ENCODE data around the gene SDK1. TPM values are rescaled to one million over a fixed set of nuclear protein-coding genes. Genes with fewer than 3 reads are reported as not detected.

The SDK1 gene
- total and polyA plus RNA-seq, 8 donors, result 1.6 to 11.2 (median 6.6) TPM

DNA sequence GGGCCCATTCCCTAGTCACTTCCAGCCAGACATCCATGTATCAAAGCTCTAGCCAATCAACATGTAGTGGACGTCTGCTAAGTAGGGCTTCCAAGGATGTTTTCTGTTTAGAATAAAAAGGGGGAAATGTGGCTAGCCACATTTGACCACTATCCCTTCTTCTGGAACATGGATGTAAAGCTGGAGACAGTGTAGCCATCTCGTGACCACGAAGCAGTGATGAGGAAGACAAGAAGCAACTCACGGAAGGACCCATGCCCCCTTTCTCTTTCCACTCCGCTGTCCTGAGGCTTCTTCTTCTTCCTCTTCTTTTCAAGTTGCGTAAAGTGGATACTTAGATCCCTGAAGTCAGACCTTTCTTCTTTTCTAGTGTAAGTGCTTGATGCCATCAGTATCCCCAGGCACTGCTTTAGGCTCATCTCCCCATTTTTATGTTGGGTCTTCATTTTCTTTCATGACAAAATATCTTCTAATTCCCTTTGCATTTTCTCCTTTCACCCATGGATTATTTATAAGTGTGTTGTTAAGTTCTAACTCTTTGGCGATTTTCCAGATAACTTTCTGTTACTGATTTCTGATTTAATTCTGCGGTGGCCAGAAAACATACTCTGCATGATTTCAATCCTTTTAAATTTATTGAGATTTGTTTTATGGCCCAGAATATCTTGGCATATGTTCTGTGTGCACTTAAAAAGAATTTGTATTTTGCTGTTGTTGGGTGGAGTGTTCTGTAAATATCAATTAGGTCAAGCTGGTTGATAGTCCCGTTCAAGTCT, 594.5 kb downstream of the SDK1 start:
- H3K9me3 ChIP-seq, result no peaks in the 10 kb centered on the region
- no peaks in the 10 kb centered on the region for H3K4me1 ChIP-seq
- no peak overlapping the region for H3K4me3 ChIP-seq
- WGBS, 5 donors, result 71 to 81% (median 75%) methylated on average over 9 of the region's 9 CpGs
- no peak for DNase-seq
- no peak for TF ChIP-seq EP300 (IDR thresholded peaks at IDR 0.05)
- no peak for TF ChIP-seq CTCF (IDR thresholded peaks at IDR 0.05)
- TF ChIP-seq POLR2AphosphoS5 (IDR thresholded peaks at IDR 0.05), result no peak
- TF ChIP-seq POLR2A (IDR thresholded peaks at IDR 0.05), result no peak
- H3K27me3 ChIP-seq, result no peaks in the 10 kb centered on the region
- intact Hi-C loops (cut with DNase I; ENCODE audit: low total_unique reads), result loop anchor here (10.0 kb wide), 1 partner anchor 1011 kb away; no protein-coding TSS in a partner anchor
- no peaks in the 10 kb centered on the region for H3K36me3 ChIP-seq
- H3K27ac ChIP-seq, result peak overlapping the region in 1 of 5 donors; percentile 32

DNA sequence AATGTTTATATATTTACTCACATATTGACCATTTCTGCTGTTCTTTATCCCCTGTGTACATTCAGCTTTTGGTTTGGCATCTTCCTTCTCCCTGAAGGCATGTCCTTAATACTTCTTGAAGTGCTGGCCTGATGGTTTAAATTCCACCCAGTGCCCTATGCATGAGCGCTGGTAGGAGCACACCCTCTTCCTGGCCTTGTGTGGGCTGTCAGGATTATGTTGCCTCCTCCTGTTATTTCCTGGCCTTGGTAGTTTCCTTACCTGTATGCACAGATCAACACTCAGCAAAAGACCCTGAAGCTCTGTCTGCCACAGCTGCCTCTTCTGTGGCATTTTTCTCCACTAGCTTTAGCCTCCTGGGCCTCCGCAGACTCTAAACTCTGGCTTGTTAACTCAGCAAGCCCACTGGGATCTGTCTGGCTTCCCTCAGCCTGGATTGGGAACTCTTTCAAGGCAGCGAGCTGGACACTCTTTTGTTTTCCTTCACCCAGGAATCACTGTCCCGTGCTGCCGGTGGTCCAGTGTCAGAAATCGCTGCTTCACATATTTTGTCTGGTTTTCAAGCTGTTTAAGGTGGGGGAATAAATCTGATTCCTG, 595.2 kb downstream of the SDK1 start:
- TF ChIP-seq POLR2AphosphoS5 (IDR thresholded peaks at IDR 0.05) (no peak), POLR2A (IDR thresholded peaks at IDR 0.05) (no peak), EP300 (IDR thresholded peaks at IDR 0.05) (no peak), CTCF (IDR thresholded peaks at IDR 0.05) (no peak)
- DNase-seq, result no peak
- intact Hi-C loops (cut with DNase I; ENCODE audit: low total_unique reads), result loop anchor here (10.0 kb wide), 1 partner anchor 1011 kb away; no protein-coding TSS in a partner anchor
- Histone ChIP-seq H3K9me3 (no peaks in the 10 kb centered on the region), H3K27ac (peak overlapping the region in 2 of 5 donors; percentile 10 to 32), H3K4me3 (no peak overlapping the region), H3K36me3 (no peaks in the 10 kb centered on the region), H3K27me3 (no peaks in the 10 kb centered on the region), H3K4me1 (no peaks in the 10 kb centered on the region)
- WGBS, 5 donors, result 76 to 93% (median 84%) methylated on average over 6 of the region's 6 CpGs

- no peaks in the 10 kb centered on the region for H3K27me3 ChIP-seq
- no peak overlapping the region for H3K27ac ChIP-seq
- 70 to 75% (median 74%) methylated on average over 10 of the region's 10 CpGs for WGBS, 5 donors
- H3K9me3 ChIP-seq, result no peaks in the 10 kb centered on the region
- H3K36me3 ChIP-seq, result no peaks in the 10 kb centered on the region
- no peak overlapping the region for H3K4me3 ChIP-seq
- TF ChIP-seq POLR2AphosphoS5 (IDR thresholded peaks at IDR 0.05), result no peak
- peak in 5 of 7 experiments; percentile 46 to 80 (median 72) for TF ChIP-seq CTCF (IDR thresholded peaks at IDR 0.05)
- intact Hi-C loops (cut with DNase I; ENCODE audit: low total_unique reads), result loop anchor here (10.0 kb wide), 1 partner anchor 1013 kb away; no protein-coding TSS in a partner anchor
- peak; percentile 34 to 73 for DNase-seq
- no peaks in the 10 kb centered on the region for H3K4me1 ChIP-seq
Observed at GRCh38 chr7:3897430-3898372, 596.6 kb downstream of the SDK1 start.

DNA sequence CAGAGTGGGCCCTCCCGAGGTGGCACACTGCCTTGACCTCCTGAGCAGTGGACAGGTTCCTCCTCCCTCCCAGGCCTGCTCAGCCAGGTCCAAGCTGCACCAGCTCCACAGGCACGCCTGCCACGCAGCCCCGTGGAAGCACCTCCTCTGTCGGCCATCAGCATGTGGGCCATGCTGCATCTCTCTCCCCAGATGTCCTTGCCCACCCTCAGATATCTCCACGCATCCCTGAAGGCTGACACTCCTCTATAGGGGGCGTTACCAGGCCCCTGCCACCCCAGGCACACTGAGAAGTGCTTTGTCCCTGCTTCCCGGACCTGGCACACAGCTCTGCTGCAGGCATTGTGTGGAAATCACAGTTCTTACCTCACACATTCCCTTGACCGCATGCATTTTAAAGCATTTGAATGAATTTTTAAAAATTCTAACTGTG, 598.5 kb downstream of the SDK1 start:
- H3K4me3 ChIP-seq, result no peak overlapping the region
- H3K9me3 ChIP-seq, result no peaks in the 10 kb centered on the region
- TF ChIP-seq POLR2A (IDR thresholded peaks at IDR 0.05), result no peak
- no peak for TF ChIP-seq POLR2AphosphoS5 (IDR thresholded peaks at IDR 0.05)
- no peak for TF ChIP-seq CTCF (IDR thresholded peaks at IDR 0.05)
- no peak for TF ChIP-seq EP300 (IDR thresholded peaks at IDR 0.05)
- no peaks in the 10 kb centered on the region for H3K4me1 ChIP-seq
- no peaks in the 10 kb centered on the region for H3K36me3 ChIP-seq
- intact Hi-C loops (cut with DNase I; ENCODE audit: low total_unique reads), result loop anchor here (10.0 kb wide), 1 partner anchor 1015 kb away; no protein-coding TSS in a partner anchor
- no peaks in the 10 kb centered on the region for H3K27me3 ChIP-seq
- no peak overlapping the region for H3K27ac ChIP-seq
- 74 to 86% (median 80%) methylated on average over 8 to 9 of the region's 9 CpGs for WGBS, 5 donors
- no peak for DNase-seq
